Measurements from ENCODE around the gene TBC1D2B.

TBC1D2B gene

DNA sequence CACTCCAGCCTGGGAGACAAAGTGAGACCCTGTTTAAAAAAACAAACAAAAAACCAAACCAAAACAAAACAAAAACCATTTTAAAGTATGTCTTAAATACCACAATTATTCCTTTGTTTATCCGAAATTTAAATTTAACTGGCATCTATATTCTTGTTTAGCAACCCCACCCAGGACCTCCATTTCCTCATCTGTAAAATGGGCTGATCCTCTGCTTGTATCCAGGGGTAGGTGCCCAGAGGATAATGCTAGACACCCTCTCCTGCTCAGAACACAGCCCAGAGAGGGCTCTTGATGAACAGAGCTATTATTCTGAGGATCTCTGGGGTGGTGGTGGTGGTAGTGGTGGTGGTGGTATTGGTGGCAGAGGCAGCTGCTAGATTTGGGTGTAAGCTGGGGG, 24.7 kb upstream of the TBC1D2B start:
- H3K4me1 ChIP-seq (ENCODE audit: control insufficient read depth, insufficient read depth, low read depth, low read length): peaks cover 14% of the 10 kb centered on the region
- H3K23ac ChIP-seq (ENCODE audit: low read length in 2 of 2): no peak overlapping the region
- no peak overlapping the region for H3K4ac ChIP-seq (ENCODE audit: low read depth in 1 of 2, low read length in 2 of 2)
- H3K36me3 ChIP-seq (ENCODE audit: control insufficient read depth in 1 of 2, insufficient read depth in 2 of 2, low read depth in 1 of 2, low read length in 2 of 2): peaks cover 0 to 10% of the 10 kb centered on the region in 2 experiments
- WGBS: 97% methylated on average over 1 of the region's 1 CpG
- no peak overlapping the region for H2AK5ac ChIP-seq (ENCODE audit: low read length, severe bottlenecking)
- no peak overlapping the region for H3K27ac ChIP-seq (ENCODE audit: low read length, poor library complexity, severe bottlenecking)
- H4K91ac ChIP-seq (ENCODE audit: low read length): no peak overlapping the region
- H2BK120ac ChIP-seq (ENCODE audit: low read depth, low read length): no peak overlapping the region
- no peak overlapping the region for H3K18ac ChIP-seq (ENCODE audit: low read depth in 1 of 2, low read length in 2 of 2)
- H3K4me2 ChIP-seq (ENCODE audit: low read length, poor library complexity, severe bottlenecking): no peak overlapping the region
- H2AFZ ChIP-seq (ENCODE audit: low read depth, low read length): no peak overlapping the region
- no peak overlapping the region for H2BK15ac ChIP-seq (ENCODE audit: low read depth, poor library complexity, severe bottlenecking)
- H2BK12ac ChIP-seq (ENCODE audit: low read length in 2 of 2): no peak overlapping the region
- H3K27me3 ChIP-seq (ENCODE audit: control insufficient read depth in 1 of 2, insufficient read depth in 1 of 2, low read length in 2 of 2): peaks cover 0 to 14% of the 10 kb centered on the region in 2 experiments
- no peaks in the 10 kb centered on the region for H3K79me1 ChIP-seq (replicated peaks; ENCODE audit: low read length, poor library complexity, severe bottlenecking)
- no peak overlapping the region for H3K14ac ChIP-seq (ENCODE audit: low read length in 2 of 2)
- no peak for DNase-seq
- H3K9ac ChIP-seq (ENCODE audit: low read length): no peak overlapping the region
- no peak overlapping the region for H3K4me3 ChIP-seq (ENCODE audit: insufficient read depth in 1 of 2, low read depth in 1 of 2, low read length in 2 of 2)
- H3K9me3 ChIP-seq (ENCODE audit: control insufficient read depth, low read length): no peaks in the 10 kb centered on the region
- H4K8ac ChIP-seq (ENCODE audit: low read length): no peak overlapping the region
- no peak overlapping the region for H2BK5ac ChIP-seq (ENCODE audit: low read depth, low read length, poor library complexity, severe bottlenecking)

DNA sequence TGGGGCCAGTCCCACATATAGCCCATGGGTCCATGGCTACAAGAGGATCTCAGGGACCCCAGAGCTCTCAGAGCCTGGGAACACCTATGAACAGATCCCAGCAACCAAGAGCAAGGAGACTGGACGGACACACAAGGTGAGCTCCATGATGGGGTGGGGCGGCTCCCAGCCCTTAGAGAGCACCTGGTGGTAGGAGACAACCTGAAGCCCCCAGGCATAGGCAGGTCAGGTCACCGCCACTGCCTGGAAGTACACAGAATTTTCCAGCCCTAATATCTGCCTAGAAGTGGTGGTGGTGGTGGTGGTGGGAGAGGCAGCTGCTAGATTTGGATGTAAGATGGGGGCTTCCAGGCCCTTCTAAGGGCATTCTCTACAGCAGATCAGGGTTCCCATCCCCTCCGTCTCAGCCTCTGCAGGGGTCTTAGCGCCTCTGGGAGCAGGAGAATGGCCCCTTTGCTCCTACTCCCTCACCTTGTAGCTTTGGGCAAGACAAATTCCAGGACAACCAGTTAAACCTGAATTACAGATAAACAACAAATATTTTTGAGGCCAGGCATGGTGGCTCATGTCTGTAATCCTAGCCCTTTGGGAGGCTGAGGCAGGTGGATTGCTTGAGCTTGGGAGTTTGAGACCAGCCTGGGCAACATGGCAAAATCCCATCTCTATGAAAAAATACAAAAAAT, 24.1 kb upstream of the TBC1D2B start:
- H3K4me3 ChIP-seq (ENCODE audit: insufficient read depth in 1 of 2, low read depth in 1 of 2, low read length in 2 of 2): no peak overlapping the region
- H3K9me3 ChIP-seq (ENCODE audit: control insufficient read depth, low read length): no peaks in the 10 kb centered on the region
- peaks cover 0 to 14% of the 10 kb centered on the region in 2 experiments for H3K27me3 ChIP-seq (ENCODE audit: control insufficient read depth in 1 of 2, insufficient read depth in 1 of 2, low read length in 2 of 2)
- no peak overlapping the region for H3K9ac ChIP-seq (ENCODE audit: low read length)
- no peak overlapping the region for H2BK12ac ChIP-seq (ENCODE audit: low read length in 2 of 2)
- no peak overlapping the region for H2BK120ac ChIP-seq (ENCODE audit: low read depth, low read length)
- H3K18ac ChIP-seq (ENCODE audit: low read depth in 1 of 2, low read length in 2 of 2): no peak overlapping the region
- H3K14ac ChIP-seq (ENCODE audit: low read length in 2 of 2): no peak overlapping the region
- no peak overlapping the region for H2BK15ac ChIP-seq (ENCODE audit: low read depth, poor library complexity, severe bottlenecking)
- no peak overlapping the region for H2BK5ac ChIP-seq (ENCODE audit: low read depth, low read length, poor library complexity, severe bottlenecking)
- no peak for DNase-seq
- H3K4ac ChIP-seq (ENCODE audit: low read depth in 1 of 2, low read length in 2 of 2): no peak overlapping the region
- no peak overlapping the region for H3K23ac ChIP-seq (ENCODE audit: low read length in 2 of 2)
- H2AK5ac ChIP-seq (ENCODE audit: low read length, severe bottlenecking): no peak overlapping the region
- no peak overlapping the region for H4K8ac ChIP-seq (ENCODE audit: low read length)
- H3K79me1 ChIP-seq (replicated peaks; ENCODE audit: low read length, poor library complexity, severe bottlenecking): no peaks in the 10 kb centered on the region
- no peak overlapping the region for H4K91ac ChIP-seq (ENCODE audit: low read length)
- H3K4me1 ChIP-seq (ENCODE audit: control insufficient read depth, insufficient read depth, low read depth, low read length): peaks cover 14% of the 10 kb centered on the region
- H3K27ac ChIP-seq (ENCODE audit: low read length, poor library complexity, severe bottlenecking): no peak overlapping the region
- H2AFZ ChIP-seq (ENCODE audit: low read depth, low read length): no peak overlapping the region
- no peak overlapping the region for H3K4me2 ChIP-seq (ENCODE audit: low read length, poor library complexity, severe bottlenecking)
- 100% methylated on average over 4 of the region's 5 CpGs for WGBS
- peaks cover 0 to 10% of the 10 kb centered on the region in 2 experiments for H3K36me3 ChIP-seq (ENCODE audit: control insufficient read depth in 1 of 2, insufficient read depth in 2 of 2, low read depth in 1 of 2, low read length in 2 of 2)

DNA sequence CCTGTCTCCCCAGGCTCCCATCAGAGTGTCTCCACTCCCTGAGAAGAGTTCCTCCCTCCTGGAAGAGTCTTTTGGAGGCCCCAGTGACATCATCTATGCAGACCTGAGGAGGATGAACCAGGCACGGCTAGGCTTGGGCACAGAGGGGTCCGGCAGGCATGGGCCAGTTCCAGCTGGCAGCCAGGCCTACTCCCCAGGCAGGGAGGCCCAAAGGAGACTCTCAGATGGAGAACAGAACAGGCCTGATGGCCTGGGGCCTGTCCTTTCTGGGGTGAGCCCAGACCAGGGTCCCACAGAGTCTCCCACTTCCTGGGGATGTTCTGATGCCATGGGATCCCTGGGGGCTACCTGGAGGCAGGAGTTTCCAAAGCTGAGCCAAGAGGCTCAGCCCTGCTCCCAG, 23.4 kb upstream of the TBC1D2B start:
- 90% methylated on average over 2 of the region's 2 CpGs for WGBS

GRCh38 chr15:78098131-78098755, 20.7 kb upstream of the TBC1D2B start:
- no peak overlapping the region for H3K4ac ChIP-seq (ENCODE audit: low read depth in 1 of 2, low read length in 2 of 2)
- peaks cover 11% of the 10 kb centered on the region for H3K4me1 ChIP-seq (ENCODE audit: control insufficient read depth, insufficient read depth, low read depth, low read length)
- H2BK15ac ChIP-seq (ENCODE audit: low read depth, poor library complexity, severe bottlenecking): no peak overlapping the region
- WGBS: 98% methylated on average over 9 of the region's 11 CpGs
- H4K8ac ChIP-seq (ENCODE audit: low read length): no peak overlapping the region
- no peak overlapping the region for H3K9ac ChIP-seq (ENCODE audit: low read length)
- no peak overlapping the region for H2BK120ac ChIP-seq (ENCODE audit: low read depth, low read length)
- H3K36me3 ChIP-seq (ENCODE audit: control insufficient read depth in 1 of 2, insufficient read depth in 2 of 2, low read depth in 1 of 2, low read length in 2 of 2): no peaks in the 10 kb centered on the region
- H3K79me1 ChIP-seq (replicated peaks; ENCODE audit: low read length, poor library complexity, severe bottlenecking): no peaks in the 10 kb centered on the region
- no peak overlapping the region for H3K4me3 ChIP-seq (ENCODE audit: insufficient read depth in 1 of 2, low read depth in 1 of 2, low read length in 2 of 2)
- no peak overlapping the region for H2BK12ac ChIP-seq (ENCODE audit: low read length in 2 of 2)
- no peak overlapping the region for H3K23ac ChIP-seq (ENCODE audit: low read length in 2 of 2)
- no peak overlapping the region for H3K4me2 ChIP-seq (ENCODE audit: low read length, poor library complexity, severe bottlenecking)
- no peaks in the 10 kb centered on the region for H3K9me3 ChIP-seq (ENCODE audit: control insufficient read depth, low read length)
- H2AFZ ChIP-seq (ENCODE audit: low read depth, low read length): no peak overlapping the region
- DNase-seq: no peak
- H3K18ac ChIP-seq (ENCODE audit: low read depth in 1 of 2, low read length in 2 of 2): no peak overlapping the region
- no peak overlapping the region for H3K27ac ChIP-seq (ENCODE audit: low read length, poor library complexity, severe bottlenecking)
- no peak overlapping the region for H2BK5ac ChIP-seq (ENCODE audit: low read depth, low read length, poor library complexity, severe bottlenecking)
- no peak overlapping the region for H2AK5ac ChIP-seq (ENCODE audit: low read length, severe bottlenecking)
- H4K91ac ChIP-seq (ENCODE audit: low read length): no peak overlapping the region
- peaks cover 0 to 18% of the 10 kb centered on the region in 2 experiments for H3K27me3 ChIP-seq (ENCODE audit: control insufficient read depth in 1 of 2, insufficient read depth in 1 of 2, low read length in 2 of 2)
- H3K14ac ChIP-seq (ENCODE audit: low read length in 2 of 2): no peak overlapping the region

More for the DNA sequence above, 23.4 kb upstream of the TBC1D2B start:
- no peak overlapping the region for H2BK5ac ChIP-seq (ENCODE audit: low read depth, low read length, poor library complexity, severe bottlenecking)
- H2BK120ac ChIP-seq (ENCODE audit: low read depth, low read length): no peak overlapping the region
- no peaks in the 10 kb centered on the region for H3K9me3 ChIP-seq (ENCODE audit: control insufficient read depth, low read length)
- no peak overlapping the region for H3K9ac ChIP-seq (ENCODE audit: low read length)
- no peak overlapping the region for H2AFZ ChIP-seq (ENCODE audit: low read depth, low read length)
- H3K79me1 ChIP-seq (replicated peaks; ENCODE audit: low read length, poor library complexity, severe bottlenecking): no peaks in the 10 kb centered on the region
- H3K4me3 ChIP-seq (ENCODE audit: insufficient read depth in 1 of 2, low read depth in 1 of 2, low read length in 2 of 2): no peak overlapping the region
- H2BK15ac ChIP-seq (ENCODE audit: low read depth, poor library complexity, severe bottlenecking): no peak overlapping the region
- no peak for DNase-seq
- peaks cover 0 to 10% of the 10 kb centered on the region in 2 experiments for H3K36me3 ChIP-seq (ENCODE audit: control insufficient read depth in 1 of 2, insufficient read depth in 2 of 2, low read depth in 1 of 2, low read length in 2 of 2)
- no peak overlapping the region for H3K23ac ChIP-seq (ENCODE audit: low read length in 2 of 2)
- H3K4me2 ChIP-seq (ENCODE audit: low read length, poor library complexity, severe bottlenecking): no peak overlapping the region
- H4K8ac ChIP-seq (ENCODE audit: low read length): no peak overlapping the region
- H3K4me1 ChIP-seq (ENCODE audit: control insufficient read depth, insufficient read depth, low read depth, low read length): peaks cover 11% of the 10 kb centered on the region
- no peak overlapping the region for H3K18ac ChIP-seq (ENCODE audit: low read depth in 1 of 2, low read length in 2 of 2)
- no peak overlapping the region for H3K4ac ChIP-seq (ENCODE audit: low read depth in 1 of 2, low read length in 2 of 2)
- H3K27ac ChIP-seq (ENCODE audit: low read length, poor library complexity, severe bottlenecking): no peak overlapping the region
- H3K14ac ChIP-seq (ENCODE audit: low read length in 2 of 2): no peak overlapping the region
- H2AK5ac ChIP-seq (ENCODE audit: low read length, severe bottlenecking): no peak overlapping the region
- H2BK12ac ChIP-seq (ENCODE audit: low read length in 2 of 2): no peak overlapping the region
- H3K27me3 ChIP-seq (ENCODE audit: control insufficient read depth in 1 of 2, insufficient read depth in 1 of 2, low read length in 2 of 2): peaks cover 0 to 11% of the 10 kb centered on the region in 2 experiments
- no peak overlapping the region for H4K91ac ChIP-seq (ENCODE audit: low read length)

Data from mesenchymal stem cell (in vitro differentiated cells and primary cell).